NT2/D1 (cell line): Measurements from ENCODE around the gene AGER.

ENCODE experiments used
- YY1 ChIP-seq: IDR thresholded peaks from 2 replicates; pipeline ENCODE4 v1.6.1; 2011; ENCODE audit not compliant: insufficient read length, insufficient read depth
- ZNF274 ChIP-seq: IDR thresholded peaks from 2 replicates; pipeline ENCODE4 v1.6.1; 2011; ENCODE audit warnings: mild to moderate bottlenecking, low read depth, low read length

DNA sequence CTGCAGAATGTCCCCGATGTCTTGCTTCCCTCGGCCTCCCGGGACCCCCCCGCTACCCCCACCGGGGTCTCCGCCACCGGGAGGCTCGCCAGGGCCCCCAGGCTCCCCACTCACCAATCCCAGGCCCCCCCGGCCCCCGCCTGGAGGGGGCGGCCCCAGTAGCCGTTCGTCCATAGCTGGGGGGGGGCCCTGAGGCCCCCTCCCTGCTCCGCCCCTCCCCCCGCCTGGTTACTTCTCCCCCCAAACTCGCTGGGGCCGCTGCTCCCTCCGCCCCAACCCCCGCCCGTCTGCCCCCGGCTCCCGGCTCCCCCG is 5.6 kb upstream of the AGER start:
- no peak for TF ChIP-seq ZNF274
- no peak for TF ChIP-seq YY1
